ENCODE data around the gene PPP2R2D.

GRCh38 chr10:131933016-131933695, 32.3 kb downstream of the PPP2R2D start:
- TF ChIP-seq CTCF (optimal IDR thresholded peaks at IDR 0.05 in 1 of 3, IDR thresholded peaks at IDR 0.05 in 1 of 3, conservative IDR thresholded peaks at IDR 0.05 in 1 of 3; ENCODE audit: extremely low read depth in 1 of 3, insufficient read depth in 2 of 3, low read length in 3 of 3) (no peak), EZH2 (IDR thresholded peaks at IDR 0.05; ENCODE audit: low read length) (no peak)

All from keratinocyte (primary cell).